ENCODE measurements around the gene SLC22A17. TPM values are rescaled to one million over a fixed set of nuclear protein-coding genes. Genes with fewer than 3 reads are reported as not detected.

The SLC22A17 gene
- total and polyA plus RNA-seq, 2 of the 8 experiments (the other 6 are each of a cell fraction or from before 2014, with no cell fraction given), result 43.0 to 49.0 TPM

- Histone ChIP-seq H3K4me3 (ENCODE audit: extremely low read depth in 1 of 4, insufficient read depth in 2 of 4, low read depth in 3 of 4, low read length in 4 of 4) (no peak overlapping the region), H3K27ac (ENCODE audit: low read depth, low read length) (no peak overlapping the region), H2BK15ac (ENCODE audit: low read length) (no peak overlapping the region), H3K79me1 (ENCODE audit: low read depth, low read length) (no peaks in the 10 kb centered on the region), H4K91ac (replicated peaks; ENCODE audit: insufficient read length, low read length) (no peak overlapping the region), H4K5ac (ENCODE audit: insufficient read length, low read depth, low read length) (no peak overlapping the region), H2BK120ac (replicated peaks; ENCODE audit: low read depth, low read length) (no peak overlapping the region), H3K27me3 (replicated peaks in 1 of 4; ENCODE audit: control insufficient read depth in 3 of 4, extremely low read depth in 1 of 4, insufficient read depth in 3 of 4, low read length in 3 of 4) (peaks cover 0 to 8% (median 4%) of the 10 kb centered on the region in 4 experiments; a peak in 4 of 7 replicates), H3K23me2 (ENCODE audit: low read depth, low read length) (no peaks in the 10 kb centered on the region), H2BK12ac (ENCODE audit: low read depth, low read length) (no peak overlapping the region), H4K8ac (ENCODE audit: extremely low read depth, insufficient read depth, low read length) (no peak overlapping the region), H3K23ac (ENCODE audit: insufficient read length) (no peak overlapping the region), H3K4ac (replicated peaks; ENCODE audit: insufficient read length, low read depth, low read length) (no peak overlapping the region), H3K4me1 (replicated peaks in 1 of 4; ENCODE audit: control insufficient read depth in 3 of 4, insufficient read depth in 4 of 4, low read length in 3 of 4) (peaks cover 0 to 2% (median under 1%) of the 10 kb centered on the region in 4 experiments; a peak in 4 of 7 replicates), H2BK5ac (ENCODE audit: low read depth, low read length) (no peak overlapping the region), H3K4me2 (ENCODE audit: insufficient read depth in 1 of 2, low read depth in 2 of 2, low read length in 2 of 2) (no peak overlapping the region), H3K56ac (replicated peaks; ENCODE audit: insufficient read length, low read depth, low read length) (no peak overlapping the region), H4K20me1 (replicated peaks in 1 of 2; ENCODE audit: control insufficient read depth in 1 of 2, insufficient read depth in 2 of 2, low read length in 2 of 2) (peaks cover 8 to 10% of the 10 kb centered on the region in 2 experiments), H3K14ac (ENCODE audit: insufficient read length) (no peak overlapping the region), H3K9me3 (ENCODE audit: insufficient read depth in 2 of 2, low read depth in 1 of 2, low read length in 1 of 2) (no peaks in the 10 kb centered on the region), H2AFZ (ENCODE audit: low read length) (no peak overlapping the region), H3K79me2 (ENCODE audit: control insufficient read depth in 1 of 2, insufficient read depth in 2 of 2, low read length in 2 of 2) (no peaks in the 10 kb centered on the region), H3K36me3 (ENCODE audit: control insufficient read depth in 2 of 4, insufficient read depth in 4 of 4, low read length in 3 of 4) (peaks cover 0 to 22% (median 10%) of the 10 kb centered on the region in 4 experiments; a peak in 4 of 8 replicates), H3K18ac (ENCODE audit: extremely low read depth, low read length) (no peak overlapping the region), H2AK5ac (ENCODE audit: low read depth, low read length) (no peak overlapping the region), H3K9ac (replicated peaks in 1 of 4; ENCODE audit: extremely low read depth in 1 of 4, low read depth in 3 of 4, low read length in 3 of 4) (no peak overlapping the region), H2BK20ac (ENCODE audit: low read length) (no peak overlapping the region)
- FAIRE-seq (no peak), DNase-seq (ENCODE audit: low read depth in 1 of 2, low spot score in 2 of 2) (no peak)
- CTCF ChIA-PET (ENCODE audit: partially characterized antibody), result interaction anchor here (0.6 to 20.9 kb wide), 6 partner anchors 11 to 99 kb away, joined by 3 to 333 read pairs (median 6); partner anchors contain the start of genes CMTM5, IL25 and MYH7
- 84% methylated on average over 3 of the region's 3 CpGs; no CpG with 5 or more reads in 1 of the 2 experiments for WGBS, 2 experiments (ENCODE audit: extremely low coverage in 1 of 2, insufficient coverage in 1 of 2, insufficient read length in 1 of 2, insufficient replicate concordance in 2 of 2, low coverage in 1 of 2, low lambda C conversion rate in 2 of 2, missing lambda C conversion rate in 1 of 2)
- POLR2A ChIA-PET (ENCODE audit: partially characterized antibody), result interaction anchor here (0.8 to 1.7 kb wide), 3 partner anchors 9 to 36 kb away, joined by 3 to 5 read pairs (median 3); partner anchors contain the start of gene PABPN1
- TF ChIP-seq HDAC6 (IDR thresholded peaks at IDR 0.05; ENCODE audit: low read depth, low read length) (no peak), POU5F1 (IDR thresholded peaks at IDR 0.05; ENCODE audit: low read depth, low read length) (no peak), HDAC2 (IDR thresholded peaks at IDR 0.05; ENCODE audit: borderline replicate concordance in 1 of 2, low read depth in 2 of 2, low read length in 2 of 2) (no peak), KDM4A (IDR thresholded peaks at IDR 0.05; ENCODE audit: low read depth, low read length, severe bottlenecking) (no peak), RBBP5 (IDR thresholded peaks at IDR 0.05; ENCODE audit: borderline replicate concordance, low read depth, low read length) (no peak), ASH2L (IDR thresholded peaks at IDR 0.05; ENCODE audit: low read length) (no peak), SIX5 (IDR thresholded peaks at IDR 0.05; ENCODE audit: low read depth, low read length) (no peak), ATF2 (IDR thresholded peaks at IDR 0.05; ENCODE audit: low read length) (no peak)
Observed at GRCh38 chr14:23358042-23358441, 5.4 kb upstream of the SLC22A17 start.

All from H1 (cell line).